Activated T-helper 1 cell treated with anti-CD3 and anti-CD28 coated beads, Interleukin-12 subunit alpha, Interleukin-12 subunit beta, Interleukin-2, Interleukin-4 antibody, amounts not matched to agents 30 ng/mL and 10 ng/mL and 1 ng/mL, durations not matched to agents 14 hours and 24 hours and 36 hours (primary cell): ENCODE measurements around the gene TAF9B. TPM values are rescaled to one million over a fixed set of nuclear protein-coding genes. Genes with fewer than 3 reads are reported as not detected.
"Not testable (repeated sequence)": the region's sequence is repeated elsewhere in the genome, so short reads cannot be mapped to it uniquely, and the experiment has no call there.

Experiments used
- DNase-seq: peaks from one replicate; pipeline ENCODE4 v3.0.0; 2021; ENCODE audit warnings: low spot score
- H3K27ac Mint-ChIP-seq: one replicate; pipeline ENCODE4 v1.8.0; 2021; ENCODE audit warnings: mild to moderate bottlenecking, mixed read lengths
- H3K27me3 Mint-ChIP-seq: one replicate; pipeline ENCODE4 v1.8.0; 2022; ENCODE audit warnings: mild to moderate bottlenecking, moderate library complexity, mixed read lengths; ENCODE audit not compliant: insufficient read depth
- H3K36me3 Mint-ChIP-seq: one replicate; pipeline ENCODE4 v1.8.0; 2021; ENCODE audit warnings: low read depth, mixed read lengths
- H3K4me1 Mint-ChIP-seq: one replicate; pipeline ENCODE4 v1.8.0; 2021; ENCODE audit warnings: low read depth, mixed read lengths
- H3K4me3 Mint-ChIP-seq: one replicate; pipeline ENCODE4 v1.8.0; 2021; ENCODE audit warnings: mild to moderate bottlenecking, moderate library complexity, mixed read lengths
- H3K9me3 Mint-ChIP-seq: one replicate; pipeline ENCODE4 v1.8.0; 2021; ENCODE audit warnings: mixed read lengths
- intact Hi-C: fragments of 100-400 bp; cut with micrococcal nuclease; formaldehyde crosslinking; loops from one replicate; pipeline ENCODE4 v1.15.1; 2024
- total RNA-seq: library from RNA; stranded (reverse); gene quantifications from 2 replicates; pipeline ENCODE4 v1.2.3, GENCODE V29; 2022

The TAF9B gene
- total RNA-seq, 1 donor from 2014 or later, result 15.0 TPM

DNA sequence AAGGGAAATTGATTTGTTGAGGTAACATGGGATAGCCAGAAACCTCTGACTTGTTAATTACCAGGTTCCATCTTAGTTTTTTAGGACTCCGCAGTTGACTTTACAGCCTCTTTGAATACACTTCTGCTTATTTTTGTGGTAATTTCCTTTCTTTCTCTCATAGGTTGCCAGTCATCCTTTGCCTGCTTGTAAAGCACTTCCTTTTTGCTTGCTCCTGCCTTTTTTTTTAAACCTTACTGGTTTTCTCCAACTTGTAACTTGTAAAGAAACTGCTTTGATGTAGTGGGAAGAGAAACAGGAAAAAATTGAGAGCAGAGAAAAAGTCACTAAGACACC, 32.8 kb downstream of the TAF9B start:
- H3K36me3 Mint-ChIP-seq, result peaks cover 46% of the 10 kb centered on the region
- H3K9me3 Mint-ChIP-seq, result no peaks in the 10 kb centered on the region
- H3K27me3 Mint-ChIP-seq, result no peaks in the 10 kb centered on the region
- intact Hi-C loops, result loop anchor here (5.0 to 10.0 kb wide), 5 partner anchors 221 to 1258 kb away; partner anchors contain the start of genes CYSLTR1, GPR174, ITM2A and P2RY10
- H3K4me3 Mint-ChIP-seq, result peak overlapping the region; percentile 97
- H3K4me1 Mint-ChIP-seq, result peaks cover 63% of the 10 kb centered on the region
- peak overlapping the region; percentile 91 for H3K27ac Mint-ChIP-seq
- DNase-seq, result no peak

GRCh38 chrX:78105944-78106650, 33.4 kb downstream of the TAF9B start:
- no peaks in the 10 kb centered on the region for H3K27me3 Mint-ChIP-seq
- H3K4me1 Mint-ChIP-seq, result peaks cover 62% of the 10 kb centered on the region
- peaks cover 44% of the 10 kb centered on the region for H3K36me3 Mint-ChIP-seq
- no peak for DNase-seq
- H3K9me3 Mint-ChIP-seq, result no peaks in the 10 kb centered on the region
- peak overlapping the region; percentile 97 for H3K4me3 Mint-ChIP-seq
- peak overlapping the region; percentile 91 for H3K27ac Mint-ChIP-seq
- intact Hi-C loops, result loop anchor here (2.0 to 10.0 kb wide), 8 partner anchors 33 to 1259 kb away; partner anchors contain the start of genes CYSLTR1, GPR174, ITM2A and P2RY10

DNA sequence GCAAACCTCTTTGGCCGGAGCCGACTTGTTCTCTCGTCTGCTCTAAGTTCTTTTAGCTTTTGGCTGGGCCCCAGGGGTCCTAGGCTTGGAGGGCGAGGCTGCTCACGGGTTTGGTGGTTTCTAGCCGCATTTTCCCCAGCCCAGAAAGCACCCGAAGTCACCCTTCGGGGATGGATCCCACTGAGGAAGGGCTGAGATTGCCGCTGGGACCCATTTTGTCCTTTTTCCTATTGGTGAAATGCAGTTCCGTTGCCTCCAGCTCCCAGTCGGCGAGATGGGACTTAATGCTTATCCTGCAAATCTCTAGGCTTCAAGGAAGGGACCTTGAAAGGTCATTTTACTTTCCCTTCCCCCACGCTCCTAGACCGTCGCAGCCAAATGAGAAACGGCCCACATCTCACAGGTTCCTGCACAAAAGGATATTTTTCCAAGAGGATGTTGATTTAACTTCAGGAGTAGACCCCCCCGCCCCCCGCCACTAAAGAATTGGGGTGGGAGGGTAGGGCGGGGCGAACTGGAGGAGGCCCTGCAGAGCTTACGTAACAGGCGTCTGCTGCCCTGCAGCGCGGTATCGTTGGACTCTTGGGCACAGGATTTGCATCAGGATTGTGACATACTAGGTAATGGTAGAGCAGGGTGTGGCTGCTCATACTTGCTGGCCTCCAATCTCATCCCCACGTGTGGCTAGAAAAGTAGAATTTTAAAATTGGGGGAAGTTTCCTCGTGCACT, 34.8 kb downstream of the TAF9B start:
- intact Hi-C loops, result loop anchor here (1.0 to 10.0 kb wide), 13 partner anchors 34 to 1260 kb away; partner anchors contain the start of genes ATP7A, ATRX, COX7B and CYSLTR1
- H3K36me3 Mint-ChIP-seq, result peaks cover 40% of the 10 kb centered on the region
- no peaks in the 10 kb centered on the region for H3K9me3 Mint-ChIP-seq
- peaks cover 59% of the 10 kb centered on the region for H3K4me1 Mint-ChIP-seq
- H3K27me3 Mint-ChIP-seq, result no peaks in the 10 kb centered on the region
- peak overlapping the region; percentile 91 for H3K27ac Mint-ChIP-seq
- DNase-seq, result no peak
- H3K4me3 Mint-ChIP-seq, result peak overlapping the region; percentile 97

DNA sequence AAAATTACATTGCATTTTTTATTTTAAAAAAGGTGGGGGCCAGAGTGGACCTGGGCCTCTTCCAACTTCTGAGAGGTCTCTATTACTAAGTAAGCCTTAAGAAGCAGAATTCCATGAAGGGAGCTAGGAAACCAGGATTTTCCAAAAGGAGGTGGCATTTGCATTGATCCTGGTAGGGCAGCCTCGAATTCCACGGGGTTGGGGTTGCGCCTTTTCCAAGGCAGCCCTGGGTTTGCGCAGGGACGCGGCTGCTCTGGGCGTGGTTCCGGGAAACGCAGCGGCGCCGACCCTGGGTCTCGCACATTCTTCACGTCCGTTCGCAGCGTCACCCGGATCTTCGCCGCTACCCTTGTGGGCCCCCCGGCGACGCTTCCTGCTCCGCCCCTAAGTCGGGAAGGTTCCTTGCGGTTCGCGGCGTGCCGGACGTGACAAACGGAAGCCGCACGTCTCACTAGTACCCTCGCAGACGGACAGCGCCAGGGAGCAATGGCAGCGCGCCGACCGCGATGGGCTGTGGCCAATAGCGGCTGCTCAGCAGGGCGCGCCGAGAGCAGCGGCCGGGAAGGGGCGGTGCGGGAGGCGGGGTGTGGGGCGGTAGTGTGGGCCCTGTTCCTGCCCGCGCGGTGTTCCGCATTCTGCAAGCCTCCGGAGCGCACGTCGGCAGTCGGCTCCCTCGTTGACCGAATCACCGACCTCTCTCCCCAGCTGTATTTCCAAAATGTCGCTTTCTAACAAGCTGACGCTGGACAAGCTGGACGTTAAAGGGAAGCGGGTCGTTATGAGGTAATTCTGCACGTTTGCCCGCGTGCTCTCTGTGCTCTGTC, 35.6 kb downstream of the TAF9B start, which contains the start of gene PGK1:
Gene PGK1 (plus strand): TSS at position 626 of the 824 bp plus-strand sequence. CDS start 93 bp downstream, at position 719.
- intact Hi-C loops, result loop anchor here (1.0 to 10.0 kb wide), 12 partner anchors 35 to 1261 kb away; partner anchors contain the start of genes ATP7A, ATRX, COX7B and GPR174
- H3K27me3 Mint-ChIP-seq, result no peaks in the 10 kb centered on the region
- peak; percentile 92 for DNase-seq
- peaks cover 36% of the 10 kb centered on the region for H3K36me3 Mint-ChIP-seq
- H3K9me3 Mint-ChIP-seq, result no peaks in the 10 kb centered on the region
- peak within 1 kb of the TSS; percentile 97 for H3K4me3 Mint-ChIP-seq
- peaks cover 51% of the 10 kb centered on the region for H3K4me1 Mint-ChIP-seq
- H3K27ac Mint-ChIP-seq, result peak within 1 kb of the TSS; percentile 91

GRCh38 chrX:78103001-78103622, 36.3 kb downstream of the TAF9B start:
- H3K27ac Mint-ChIP-seq, result peak overlapping the region; percentile 91
- H3K4me3 Mint-ChIP-seq, result peak overlapping the region; percentile 97
- DNase-seq, result no peak
- no peaks in the 10 kb centered on the region for H3K27me3 Mint-ChIP-seq
- intact Hi-C loops, result loop anchor here (5.0 to 10.0 kb wide), 5 partner anchors 316 to 1262 kb away; partner anchors contain the start of genes ATRX, GPR174, ITM2A and P2RY10
- H3K4me1 Mint-ChIP-seq, result peaks cover 44% of the 10 kb centered on the region
- no peaks in the 10 kb centered on the region for H3K9me3 Mint-ChIP-seq
- peaks cover 33% of the 10 kb centered on the region for H3K36me3 Mint-ChIP-seq

- no peak overlapping the region for H3K27ac Mint-ChIP-seq
- DNase-seq, result no peak
- H3K27me3 Mint-ChIP-seq, result no peaks in the 10 kb centered on the region
- H3K4me3 Mint-ChIP-seq, result peak overlapping the region; percentile 97
- peaks cover 33% of the 10 kb centered on the region for H3K4me1 Mint-ChIP-seq
- H3K9me3 Mint-ChIP-seq, result no peaks in the 10 kb centered on the region
- peaks cover 24% of the 10 kb centered on the region for H3K36me3 Mint-ChIP-seq
- intact Hi-C loops, result loop anchor here (5.0 to 10.0 kb wide), 5 partner anchors 315 to 1263 kb away; partner anchors contain the start of genes ATRX, GPR174, ITM2A and P2RY10
Observed at GRCh38 chrX:78102091-78102490, 37.4 kb downstream of the TAF9B start.

DNA sequence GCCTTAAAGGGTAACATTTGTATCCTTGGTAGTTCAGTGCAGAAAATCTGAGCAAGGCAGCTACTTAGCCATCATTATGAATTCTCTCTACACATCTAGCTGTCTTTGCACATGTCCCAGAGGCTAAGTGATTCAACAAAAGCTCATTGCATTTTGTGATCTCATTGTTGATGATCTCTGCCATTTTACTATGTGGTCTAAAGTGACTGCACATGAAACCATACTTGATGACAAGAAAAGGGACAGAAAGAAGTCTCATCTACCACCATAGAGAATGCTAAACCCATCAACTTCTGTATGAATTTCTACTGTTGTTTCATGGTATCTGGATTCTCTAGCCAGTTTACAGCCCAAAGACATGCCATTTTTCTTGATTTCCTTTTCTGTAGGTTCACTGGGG, 41.3 kb downstream of the TAF9B start:
- DNase-seq, result no peak
- intact Hi-C loops, result no loop called here
- Mint-ChIP-seq H3K27me3 (no peaks in the 10 kb centered on the region), H3K36me3 (peaks cover 2% of the 10 kb centered on the region), H3K27ac (no peak overlapping the region), H3K9me3 (no peaks in the 10 kb centered on the region), H3K4me1 (peaks cover 31% of the 10 kb centered on the region), H3K4me3 (no peak overlapping the region)

GRCh38 chrX:78092296-78092695, 47.2 kb downstream of the TAF9B start:
- H3K36me3 Mint-ChIP-seq, result peaks cover 2% of the 10 kb centered on the region
- intact Hi-C loops, result no loop called here
- H3K27me3 Mint-ChIP-seq, result peaks cover 13% of the 10 kb centered on the region
- DNase-seq, result no peak
- no peaks in the 10 kb centered on the region for H3K9me3 Mint-ChIP-seq
- H3K4me3 Mint-ChIP-seq, result no peak overlapping the region
- peaks cover 16% of the 10 kb centered on the region for H3K4me1 Mint-ChIP-seq
- H3K27ac Mint-ChIP-seq, result no peak overlapping the region

DNA sequence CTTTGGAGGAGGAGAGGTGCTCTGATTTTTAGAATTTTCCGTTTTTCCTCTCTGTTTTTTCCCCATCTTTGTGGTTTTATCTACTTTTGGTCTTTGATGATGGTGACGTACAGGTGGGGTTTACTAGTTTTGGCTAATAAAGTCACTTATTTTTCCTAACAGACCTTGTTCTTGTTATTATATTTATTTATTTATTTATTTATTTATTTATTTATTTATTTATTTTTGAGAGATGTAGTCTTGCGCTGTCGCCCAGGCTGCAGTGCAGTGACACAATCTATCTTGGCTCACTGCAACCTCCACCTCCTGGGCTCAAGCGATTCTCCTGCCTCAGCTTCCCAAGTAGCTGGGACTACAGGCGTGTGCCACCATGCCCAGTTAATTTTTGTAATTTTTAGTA, 58.0 kb downstream of the TAF9B start:
- H3K9me3 Mint-ChIP-seq, H3K4me3 Mint-ChIP-seq, H3K27me3 Mint-ChIP-seq, DNase-seq, H3K27ac Mint-ChIP-seq, H3K4me1 Mint-ChIP-seq, H3K36me3 Mint-ChIP-seq: not testable (repeated sequence)
- intact Hi-C loops, result loop anchor here (5.0 kb wide), 1 partner anchor 44 kb away; no protein-coding TSS in a partner anchor

Other genes with a start within 250 kb of the TAF9B start
- gene MAGT1, start 244.2 kb downstream of the TAF9B start, total RNA-seq, result 44.4 and 46.2 TPM in 2 replicates
- gene COX7B, start 240.2 kb downstream of the TAF9B start, total RNA-seq, result 272 and 286 TPM in 2 replicates
- gene ATP7A, start 229.0 kb downstream of the TAF9B start, total RNA-seq, result 6.1 and 6.9 TPM in 2 replicates
- gene PGAM4, start 170.0 kb downstream of the TAF9B start, total RNA-seq, result 0.39 and 0.47 TPM in 2 replicates
- gene PGK1, start 35.4 kb downstream of the TAF9B start, total RNA-seq, result 799 and 814 TPM in 2 replicates
- 13.9 and 14.2 TPM in 2 replicates for gene CYSLTR1, start 188.0 kb upstream of the TAF9B start, total RNA-seq